ENCODE results near the gene PLPP7. TPM values are rescaled to one million over a fixed set of nuclear protein-coding genes. Genes with fewer than 3 reads are reported as not detected.

PLPP7 gene
- polyA plus RNA-seq, 1 of the 3 experiments (the other 2 are of a cell fraction), result 8.6 TPM

DNA sequence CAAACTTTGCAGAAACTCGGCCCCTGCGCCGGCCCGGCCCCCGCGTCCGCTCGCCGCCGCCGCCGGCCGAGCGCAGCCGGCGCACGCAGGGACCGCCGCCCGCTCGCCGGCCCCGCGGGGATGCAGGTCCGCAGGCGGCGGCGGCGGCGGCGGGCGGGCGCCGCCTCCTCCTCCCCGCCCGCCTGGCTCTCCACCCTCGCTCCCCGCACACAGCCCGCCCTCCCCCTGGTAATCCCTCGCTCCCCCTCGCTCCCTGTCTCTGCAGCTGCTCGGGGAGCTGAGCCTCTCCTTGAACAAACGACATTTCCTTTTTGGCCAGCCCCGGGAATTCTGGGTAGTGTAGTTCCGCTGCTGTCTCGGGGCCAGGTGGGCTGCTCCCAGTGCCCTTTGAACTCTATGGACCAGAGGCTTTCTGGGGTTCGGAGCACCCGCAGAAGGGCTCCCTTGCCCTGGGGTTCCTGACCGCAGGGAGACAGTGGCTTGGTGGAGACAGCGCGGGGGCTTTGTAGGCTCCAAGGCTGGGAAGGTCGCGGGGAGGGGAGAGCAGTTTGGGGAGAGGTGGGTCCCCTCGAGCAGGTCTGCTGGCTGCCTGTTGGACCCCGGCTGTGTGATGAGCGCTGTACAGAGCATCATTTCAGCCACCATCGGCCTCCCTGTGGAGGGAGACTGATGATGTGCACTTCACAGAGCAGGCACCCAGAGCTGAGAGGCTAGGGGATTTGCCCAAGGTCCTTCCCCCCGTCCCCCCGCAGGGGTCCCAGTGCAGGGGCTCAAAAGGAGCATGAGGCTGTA lies 11.4 kb upstream of the PLPP7 start (continued):
- TF ChIP-seq TEAD4 (IDR thresholded peaks at IDR 0.05; ENCODE audit: borderline replicate concordance, insufficient read depth) (no peak), MXI1 (IDR thresholded peaks at IDR 0.05; ENCODE audit: low read depth, low read length) (no peak), FOSL2 (IDR thresholded peaks at IDR 0.05; ENCODE audit: borderline replicate concordance, low read depth) (no peak), TAF1 (IDR thresholded peaks at IDR 0.05; ENCODE audit: borderline replicate concordance, low read depth, low read length) (no peak), RFX5 (IDR thresholded peaks at IDR 0.05; ENCODE audit: low read length) (no peak), FOXJ3 (CRISPR knock-in tag; IDR thresholded peaks at IDR 0.05) (no peak), CHD2 (IDR thresholded peaks at IDR 0.05; ENCODE audit: low read length, partially characterized antibody) (peak; percentile 54), YY1 (IDR thresholded peaks at IDR 0.05; ENCODE audit: low read depth) (no peak)
- TF ChIP-seq, protein P1, sequence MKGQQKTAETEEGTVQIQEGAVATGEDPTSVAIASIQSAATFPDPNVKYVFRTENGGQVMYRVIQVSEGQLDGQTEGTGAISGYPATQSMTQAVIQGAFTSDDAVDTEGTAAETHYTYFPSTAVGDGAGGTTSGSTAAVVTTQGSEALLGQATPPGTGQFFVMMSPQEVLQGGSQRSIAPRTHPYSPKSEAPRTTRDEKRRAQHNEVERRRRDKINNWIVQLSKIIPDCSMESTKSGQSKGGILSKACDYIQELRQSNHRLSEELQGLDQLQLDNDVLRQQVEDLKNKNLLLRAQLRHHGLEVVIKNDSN (IDR thresholded peaks at IDR 0.05; ENCODE audit: borderline replicate concordance, low read depth), result no peak
- TF ChIP-seq, protein P2, sequence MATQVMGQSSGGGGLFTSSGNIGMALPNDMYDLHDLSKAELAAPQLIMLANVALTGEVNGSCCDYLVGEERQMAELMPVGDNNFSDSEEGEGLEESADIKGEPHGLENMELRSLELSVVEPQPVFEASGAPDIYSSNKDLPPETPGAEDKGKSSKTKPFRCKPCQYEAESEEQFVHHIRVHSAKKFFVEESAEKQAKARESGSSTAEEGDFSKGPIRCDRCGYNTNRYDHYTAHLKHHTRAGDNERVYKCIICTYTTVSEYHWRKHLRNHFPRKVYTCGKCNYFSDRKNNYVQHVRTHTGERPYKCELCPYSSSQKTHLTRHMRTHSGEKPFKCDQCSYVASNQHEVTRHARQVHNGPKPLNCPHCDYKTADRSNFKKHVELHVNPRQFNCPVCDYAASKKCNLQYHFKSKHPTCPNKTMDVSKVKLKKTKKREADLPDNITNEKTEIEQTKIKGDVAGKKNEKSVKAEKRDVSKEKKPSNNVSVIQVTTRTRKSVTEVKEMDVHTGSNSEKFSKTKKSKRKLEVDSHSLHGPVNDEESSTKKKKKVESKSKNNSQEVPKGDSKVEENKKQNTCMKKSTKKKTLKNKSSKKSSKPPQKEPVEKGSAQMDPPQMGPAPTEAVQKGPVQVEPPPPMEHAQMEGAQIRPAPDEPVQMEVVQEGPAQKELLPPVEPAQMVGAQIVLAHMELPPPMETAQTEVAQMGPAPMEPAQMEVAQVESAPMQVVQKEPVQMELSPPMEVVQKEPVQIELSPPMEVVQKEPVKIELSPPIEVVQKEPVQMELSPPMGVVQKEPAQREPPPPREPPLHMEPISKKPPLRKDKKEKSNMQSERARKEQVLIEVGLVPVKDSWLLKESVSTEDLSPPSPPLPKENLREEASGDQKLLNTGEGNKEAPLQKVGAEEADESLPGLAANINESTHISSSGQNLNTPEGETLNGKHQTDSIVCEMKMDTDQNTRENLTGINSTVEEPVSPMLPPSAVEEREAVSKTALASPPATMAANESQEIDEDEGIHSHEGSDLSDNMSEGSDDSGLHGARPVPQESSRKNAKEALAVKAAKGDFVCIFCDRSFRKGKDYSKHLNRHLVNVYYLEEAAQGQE (IDR thresholded peaks at IDR 0.05; ENCODE audit: low read depth, low read length), result no peak

DNA sequence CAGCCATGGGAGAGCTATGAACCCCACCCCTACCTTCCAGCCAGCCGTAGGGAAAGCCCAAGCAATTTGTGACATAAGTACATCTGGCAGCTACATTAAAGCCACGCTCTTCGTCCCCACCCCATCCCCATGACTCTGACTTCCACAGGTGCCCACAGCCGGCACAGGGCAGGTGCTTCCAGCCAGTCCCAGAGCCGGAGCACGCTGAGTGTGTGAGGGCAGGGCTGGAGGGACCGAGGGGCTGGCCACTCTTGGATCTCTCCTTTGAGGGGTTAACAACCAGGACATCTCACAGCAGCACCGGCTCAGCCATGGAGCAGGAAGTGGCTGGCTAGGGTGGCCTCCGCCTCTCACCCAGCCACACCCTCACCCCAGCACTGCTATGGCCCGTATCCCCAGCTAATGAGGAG lies 10.8 kb upstream of the PLPP7 start:
- TF ChIP-seq NRF1 (IDR thresholded peaks at IDR 0.05; ENCODE audit: low read depth, low read length) (no peak), RFX5 (IDR thresholded peaks at IDR 0.05; ENCODE audit: low read length) (no peak), FOXM1 (IDR thresholded peaks at IDR 0.05; ENCODE audit: low read depth) (no peak), FOSL2 (IDR thresholded peaks at IDR 0.05; ENCODE audit: borderline replicate concordance, low read depth) (no peak), RXRA (IDR thresholded peaks at IDR 0.05; ENCODE audit: borderline replicate concordance, low read depth) (no peak), SMC3 (IDR thresholded peaks at IDR 0.05; ENCODE audit: low read depth, low read length) (no peak)
- TF ChIP-seq, protein P3, sequence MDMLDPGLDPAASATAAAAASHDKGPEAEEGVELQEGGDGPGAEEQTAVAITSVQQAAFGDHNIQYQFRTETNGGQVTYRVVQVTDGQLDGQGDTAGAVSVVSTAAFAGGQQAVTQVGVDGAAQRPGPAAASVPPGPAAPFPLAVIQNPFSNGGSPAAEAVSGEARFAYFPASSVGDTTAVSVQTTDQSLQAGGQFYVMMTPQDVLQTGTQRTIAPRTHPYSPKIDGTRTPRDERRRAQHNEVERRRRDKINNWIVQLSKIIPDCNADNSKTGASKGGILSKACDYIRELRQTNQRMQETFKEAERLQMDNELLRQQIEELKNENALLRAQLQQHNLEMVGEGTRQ (IDR thresholded peaks at IDR 0.05; ENCODE audit: borderline replicate concordance, low read depth, low read length), result no peak
- TF ChIP-seq, protein P1 (IDR thresholded peaks at IDR 0.05; ENCODE audit: borderline replicate concordance, low read depth), result no peak
- TF ChIP-seq, protein P4, sequence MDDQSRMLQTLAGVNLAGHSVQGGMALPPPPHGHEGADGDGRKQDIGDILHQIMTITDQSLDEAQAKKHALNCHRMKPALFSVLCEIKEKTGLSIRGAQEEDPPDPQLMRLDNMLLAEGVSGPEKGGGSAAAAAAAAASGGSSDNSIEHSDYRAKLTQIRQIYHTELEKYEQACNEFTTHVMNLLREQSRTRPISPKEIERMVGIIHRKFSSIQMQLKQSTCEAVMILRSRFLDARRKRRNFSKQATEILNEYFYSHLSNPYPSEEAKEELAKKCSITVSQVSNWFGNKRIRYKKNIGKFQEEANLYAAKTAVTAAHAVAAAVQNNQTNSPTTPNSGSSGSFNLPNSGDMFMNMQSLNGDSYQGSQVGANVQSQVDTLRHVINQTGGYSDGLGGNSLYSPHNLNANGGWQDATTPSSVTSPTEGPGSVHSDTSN (IDR thresholded peaks at IDR 0.05), result no peak
- Histone ChIP-seq H3K9me2 (no peaks in the 10 kb centered on the region), H3K4me2 (no peak overlapping the region), H3K27ac (ENCODE audit: low read depth in 2 of 2, low read length in 1 of 2) (no peak overlapping the region), H4K20me1 (ENCODE audit: insufficient read depth) (no peaks in the 10 kb centered on the region), H3K27me3 (ENCODE audit: insufficient read depth) (peaks cover 7% of the 10 kb centered on the region; the same call in 1 of the 2 replicates), H2AFZ (ENCODE audit: low read depth) (no peak overlapping the region), H3F3A (replicated peaks; ENCODE audit: insufficient read depth) (no peaks in the 10 kb centered on the region), H3K4me1 (ENCODE audit: control insufficient read depth in 1 of 2, insufficient read depth in 2 of 2, low read depth in 1 of 2, low read length in 1 of 2) (peaks cover 0 to 4% of the 10 kb centered on the region in 2 experiments; a peak in 1 of 4 replicates), H3K4me3 (ENCODE audit: low read depth in 2 of 2, low read length in 1 of 2) (no peak overlapping the region), H3K79me2 (ENCODE audit: insufficient read depth) (no peaks in the 10 kb centered on the region), H3K9me3 (no peaks in the 10 kb centered on the region), H3K9ac (no peak overlapping the region), H3K36me3 (replicated peaks in 1 of 2; ENCODE audit: control insufficient read depth in 1 of 2, insufficient read depth in 2 of 2, low read length in 1 of 2) (no peaks in the 10 kb centered on the region)
- CTCF ChIA-PET, result interaction anchor here (3.0 kb wide), 1 partner anchor 57 kb away, joined by 13 read pairs; no protein-coding TSS in a partner anchor
- no peak for DNase-seq
- WGBS (ENCODE audit: low lambda C conversion rate), result 61% methylated on average over 9 of the region's 10 CpGs
- POLR2A ChIA-PET, result no interaction called here

All from SK-N-SH (cell line).